A549 (cell line): ENCODE measurements around the gene CTIF. TPM values are rescaled to one million over a fixed set of nuclear protein-coding genes. Genes with fewer than 3 reads are reported as not detected.

Source experiments
- ATAC-seq, 2 experiments: fragments of 200-7000 bp in 1 of 2; fragments of >200 bp in 1 of 2; cut with Nextera tagmentation in 1 of 2; cut with Tn5 transposase in 1 of 2; 3 replicates each; pipeline versions ENCODE4 v1.8.0 to v1.9.1; 2018 to 2020; ENCODE audit warnings: mild to moderate bottlenecking in 1 of 2, moderate library complexity in 1 of 2
- CTCF ChIA-PET: fragments of 300-600 bp; sonication (Branson Sonifier 250); formaldehyde crosslinking; extraction: SDS; loops from one replicate; lab custom pipeline; 2021; ENCODE audit warnings: antibody characterized with exemption, inconsistent platforms; lab: Yijun Ruan, JAX
- POLR2A ChIA-PET: fragments of 350-600 bp; formaldehyde crosslinking; extraction: SDS; loops from one replicate; lab custom pipeline; 2021; ENCODE audit warnings: antibody characterized with exemption, inconsistent platforms; lab: Yijun Ruan, JAX
- DNase-seq, 2 experiments: peaks; one replicate each; pipeline versions ENCODE4 v3.0.0 to v3.0.0-alpha.2; 2011 to 2016; ENCODE audit warnings: low read depth in 1 of 2, low spot score in 1 of 2
- FAIRE-seq: peaks from 2 replicates; lab custom pipeline; 2011; peaks lifted over from hg19 to GRCh38; lab: Jason Lieb, UNC
- H3K27ac ChIP-seq, 2 experiments: fragments of >200 bp; sonication (Bioruptor Twin); formaldehyde crosslinking; 3 replicates each; pipeline ENCODE4 v1.5.1; 2016 to 2017
- H3K4me1 ChIP-seq: fragments of >200 bp; sonication (Bioruptor Twin); formaldehyde crosslinking; 3 replicates; pipeline ENCODE4 v1.6.1; 2016
- H3K4me2 ChIP-seq: fragments of >200 bp; sonication (Bioruptor Twin); formaldehyde crosslinking; 3 replicates; pipeline ENCODE4 v1.6.1; 2016
- H3K4me3 ChIP-seq: fragments of >200 bp; sonication (Bioruptor Twin); formaldehyde crosslinking; 3 replicates; pipeline ENCODE4 v1.5.1; 2016
- H3K9me3 ChIP-seq: fragments of >200 bp; sonication (Bioruptor Twin); formaldehyde crosslinking; 3 replicates; pipeline ENCODE4 v1.6.1; 2016
- ATOH8 ChIP-seq: fragments of 250-450 bp; sonication (Bioruptor Pico); IDR thresholded peaks from 2 replicates; pipeline ENCODE4 v1.5.0; 2020; ENCODE audit warnings: low read depth, mild to moderate bottlenecking, moderate library complexity
- BCL3 ChIP-seq: fragments of >200 bp; sonication (Bioruptor Twin); formaldehyde crosslinking; IDR thresholded peaks from 3 replicates; pipeline ENCODE4 v1.6.1; 2016
- CBX8 ChIP-seq: fragments of 200-600 bp; sonication (generic); IDR thresholded peaks from 2 replicates; pipeline ENCODE4 v1.6.1; 2016
- CHD2 ChIP-seq: fragments of 150-350 bp; IDR thresholded peaks from 2 replicates; pipeline ENCODE4 v1.6.1; 2014; ENCODE audit warnings: low read length; ENCODE audit not compliant: partially characterized antibody
- EHF ChIP-seq: fragments of 250-450 bp; sonication (Bioruptor Pico); IDR thresholded peaks from 2 replicates; pipeline ENCODE4 v1.5.0; 2020; ENCODE audit warnings: mild to moderate bottlenecking
- ELK1 ChIP-seq: fragments of 150-350 bp; IDR thresholded peaks from 2 replicates; pipeline ENCODE4 v1.6.1; 2014; ENCODE audit warnings: low read depth, mild to moderate bottlenecking, low read length
- FOSB ChIP-seq: fragments of 250-450 bp; sonication (Bioruptor Pico); IDR thresholded peaks from 2 replicates; pipeline ENCODE4 v1.5.0; 2020; ENCODE audit warnings: mild to moderate bottlenecking, moderate library complexity
- FOSL2 ChIP-seq, 2 experiments: fragments of 450-650 bp in 1 of 2; fragments of >200 bp in 1 of 2; sonication (Bioruptor Twin) in 1 of 2; formaldehyde crosslinking; IDR thresholded peaks; 2 replicates each; pipeline versions ENCODE4 v1.5.0 to v1.6.1; 2016 to 2020; ENCODE audit warnings: mild to moderate bottlenecking in 1 of 2, moderate library complexity in 1 of 2
- FOXS1 ChIP-seq: fragments of 250-450 bp; sonication (Bioruptor Pico); IDR thresholded peaks from 2 replicates; pipeline ENCODE4 v1.5.0; 2020; ENCODE audit warnings: mild to moderate bottlenecking, moderate library complexity
- GATA3 ChIP-seq: IDR thresholded peaks from 2 replicates; pipeline ENCODE4 v1.6.1; 2012; ENCODE audit warnings: borderline replicate concordance
- HEYL ChIP-seq: fragments of 250-450 bp; sonication (Bioruptor Pico); IDR thresholded peaks from 2 replicates; pipeline ENCODE4 v1.8.0; 2021; ENCODE audit warnings: mild to moderate bottlenecking, moderate library complexity
- HOXA7 ChIP-seq: fragments of 250-450 bp; sonication (Bioruptor Pico); IDR thresholded peaks from 2 replicates; pipeline ENCODE4 v1.5.0; 2020; ENCODE audit warnings: mild to moderate bottlenecking, moderate library complexity
- HOXB13 ChIP-seq: fragments of 250-450 bp; sonication (Bioruptor Pico); IDR thresholded peaks from 2 replicates; pipeline ENCODE4 v1.5.0; 2020; ENCODE audit warnings: low read depth, mild to moderate bottlenecking, moderate library complexity
- HOXB5 ChIP-seq: fragments of 250-450 bp; sonication (Bioruptor Pico); IDR thresholded peaks from 2 replicates; pipeline ENCODE4 v1.5.0; 2020; ENCODE audit warnings: mild to moderate bottlenecking, moderate library complexity
- JUN ChIP-seq, 2 experiments: fragments of >200 bp; sonication (Bioruptor Twin); formaldehyde crosslinking; IDR thresholded peaks; 2 replicates in 1 of 2; 3 replicates in 1 of 2; pipeline ENCODE4 v1.6.1; 2016 to 2017
- JUNB ChIP-seq: fragments of >200 bp; sonication (Bioruptor Twin); formaldehyde crosslinking; IDR thresholded peaks from 2 replicates; pipeline ENCODE4 v1.6.1; 2016
- KDM1A ChIP-seq: fragments of 200-600 bp; sonication (generic); IDR thresholded peaks from 2 replicates; pipeline ENCODE4 v1.6.1; 2016; ENCODE audit warnings: low read depth, mild to moderate bottlenecking
- NFE2L2 ChIP-seq: fragments of 150-350 bp; conservative IDR thresholded peaks from 2 replicates; pipeline ENCODE4 v1.6.1; 2014; ENCODE audit warnings: low read length
- PBX3 ChIP-seq: IDR thresholded peaks from 2 replicates; pipeline ENCODE4 v1.6.1; 2012
- POLR2A ChIP-seq: IDR thresholded peaks from 2 replicates; pipeline ENCODE4 v1.6.1; 2012; ENCODE audit warnings: mild to moderate bottlenecking, low read length
- RAD21 ChIP-seq, 2 experiments: fragments of >200 bp in 1 of 2; sonication (Bioruptor Twin) in 1 of 2; formaldehyde crosslinking in 1 of 2; IDR thresholded peaks in 1 of 2; conservative IDR thresholded peaks in 1 of 2; 2 replicates in 1 of 2; 3 replicates in 1 of 2; pipeline ENCODE4 v1.6.1; 2012 to 2018; ENCODE audit warnings: inconsistent platforms in 1 of 2
- RARB ChIP-seq: fragments of 250-450 bp; sonication (Bioruptor Pico); IDR thresholded peaks from 2 replicates; pipeline ENCODE4 v1.8.0; 2021; ENCODE audit warnings: mild to moderate bottlenecking, moderate library complexity
- REST ChIP-seq: fragments of 200-600 bp; sonication (generic); IDR thresholded peaks from 2 replicates; pipeline ENCODE4 v1.6.1; 2016; ENCODE audit warnings: antibody characterized with exemption, mild to moderate bottlenecking, moderate library complexity
- RNF2 ChIP-seq: fragments of 200-600 bp; sonication (generic); IDR thresholded peaks from 2 replicates; pipeline ENCODE4 v1.6.1; 2016; ENCODE audit warnings: low read depth, mild to moderate bottlenecking, antibody characterized with exemption, moderate library complexity, borderline replicate concordance
- SMC3 ChIP-seq: fragments of >200 bp; sonication (Bioruptor Twin); formaldehyde crosslinking; IDR thresholded peaks from 3 replicates; pipeline ENCODE4 v1.6.1; 2018; ENCODE audit warnings: inconsistent platforms
- TFCP2L1 ChIP-seq: fragments of 250-450 bp; sonication (Bioruptor Pico); IDR thresholded peaks from 2 replicates; pipeline ENCODE4 v1.5.0; 2021; ENCODE audit warnings: mild to moderate bottlenecking
- WGBS: methylation state at CpG from one replicate; pipeline ENCODE4 v1.1.6; 2017; ENCODE audit errors: missing lambda C conversion rate; 5-methylcytosine and 5-hydroxymethylcytosine counted together
- polyA plus RNA-seq, 4 experiments: library from polyadenylated mRNA; depleted of rRNA in 3 of 4; stranded (reverse); fragments of >200 nt; fragmentation: RNase III in 1 of 4; extraction: RNeasy Plus Mini Kit Qiagen cat#74134 plus additional on column Dnase treatment in 1 of 4; gene quantifications; 2 replicates in 3 of 4; 3 replicates in 1 of 4; pipeline ENCODE4 v1.2.3, GENCODE V29; 2011 to 2017

Gene CTIF
- polyA plus RNA-seq, 2 of the 4 experiments (the other 2 are of a cell fraction), result 17.0 to 24.7 TPM

GRCh38 chr18:48889981-48890762, 351.3 kb downstream of the CTIF start:
- no peak overlapping the region; a peak in 1 of 6 replicates for H3K27ac ChIP-seq
- WGBS, result 95% methylated on average over 10 of the region's 13 CpGs
- FAIRE-seq (no peak), ATAC-seq (no peak), DNase-seq (no peak)
- POLR2A ChIA-PET, result no interaction called here
- H3K9me3 ChIP-seq, result no peaks in the 10 kb centered on the region
- H3K4me2 ChIP-seq, result no peak overlapping the region
- TF ChIP-seq SMC3 (no peak), POLR2A (no peak), EHF (no peak), ATOH8 (CRISPR knock-in tag) (no peak), RARB (CRISPR knock-in tag) (no peak), HOXB5 (no peak), FOSB (no peak), CBX8 (no peak), REST (no peak), HEYL (CRISPR knock-in tag) (no peak), KDM1A (no peak), PBX3 (no peak), FOXS1 (CRISPR knock-in tag) (no peak), HOXB13 (no peak), JUN (IDR thresholded peaks at IDR 0.05) (no peak), TFCP2L1 (no peak), NFE2L2 (no peak)
- TF ChIP-seq, all 56 proteins: peak for 0
- Histone ChIP-seq H3K4me3 (no peak overlapping the region), H3K4me1 (no peaks in the 10 kb centered on the region)
- CTCF ChIA-PET, result interaction anchor here (1.4 kb wide), 1 partner anchor 289 kb away, joined by 3 read pairs; no protein-coding TSS in a partner anchor

GRCh38 chr18:48891721-48892120, 352.9 kb downstream of the CTIF start:
- H3K27ac ChIP-seq, result no peak overlapping the region
- ATAC-seq (no peak), FAIRE-seq (no peak)
- POLR2A ChIA-PET, result no interaction called here
- H3K4me1 ChIP-seq, result peaks cover 5% of the 10 kb centered on the region
- CTCF ChIA-PET, result interaction anchor here (0.9 to 1.5 kb wide), 2 partner anchors 31 to 33 kb away, joined by 3 to 5 read pairs; no protein-coding TSS in a partner anchor
- no peaks in the 10 kb centered on the region for H3K9me3 ChIP-seq
- H3K4me3 ChIP-seq, result no peak overlapping the region
- TF ChIP-seq JUNB, result no peak
- TF ChIP-seq HOXB5, result no peak
- no peak for TF ChIP-seq ELK1
- no peak for TF ChIP-seq HOXA7 (CRISPR knock-in tag)
- TF ChIP-seq CHD2, result no peak
- no peak for TF ChIP-seq SMC3
- no peak for TF ChIP-seq REST
- TF ChIP-seq RAD21 (conservative IDR thresholded peaks at IDR 0.05 in 1 of 2, IDR thresholded peaks at IDR 0.05 in 1 of 2), result no peak
- no peak for TF ChIP-seq FOSL2 (IDR thresholded peaks at IDR 0.05)
- no peak for TF ChIP-seq FOSL2 (CRISPR knock-in tag; IDR thresholded peaks at IDR 0.05)
- TF ChIP-seq GATA3, result no peak
- no peak for TF ChIP-seq BCL3
- TF ChIP-seq RNF2, result no peak
- TF ChIP-seq, all 56 proteins: peak for 0
- no peak overlapping the region for H3K4me2 ChIP-seq
- no peak for DNase-seq
- WGBS, result 89% methylated on average over 3 of the region's 4 CpGs
